A673 (cell line): ENCODE results near the gene BTRC. TPM values are rescaled to one million over a fixed set of nuclear protein-coding genes. Genes with fewer than 3 reads are reported as not detected.
"Not testable (repeated sequence)": the region's sequence is repeated elsewhere in the genome, so short reads cannot be mapped to it uniquely, and the experiment has no call there.

Experiments used
- BruUV-seq: library from RNA; stranded (reverse); fragments of 400-500 nt; replicated peaks from 2 replicates; lab custom pipeline; 2021; lab: Mats Ljungman, UMichigan
- CTCF ChIA-PET: fragments of 300-600 bp; sonication (Branson Sonifier 250); formaldehyde crosslinking; loops from one replicate; lab custom pipeline; 2022; ENCODE audit warnings: antibody characterized with exemption; lab: Charles Lee
- POLR2A ChIA-PET: fragments of 300-600 bp; sonication (Branson Sonifier 250); formaldehyde crosslinking; loops from one replicate; lab custom pipeline; 2022; ENCODE audit warnings: antibody characterized with exemption; ENCODE audit not compliant: low non-redundant PET; lab: Charles Lee
- DNase-seq: peaks from one replicate; pipeline ENCODE4 v3.0.0-alpha.2; 2015; ENCODE audit warnings: low spot score
- H3K27ac ChIP-seq: fragments of 200-600 bp; sonication (generic); 2 replicates; pipeline ENCODE4 v1.5.1; 2016; ENCODE audit warnings: mixed run types, low read depth, mild to moderate bottlenecking, mixed read lengths, antibody characterized with exemption, low read length; ENCODE audit not compliant: poor library complexity, severe bottlenecking
- H3K27me3 ChIP-seq: fragments of 200-600 bp; sonication (generic); replicated peaks from 2 replicates; pipeline ENCODE4 v1.6.1; 2017; ENCODE audit warnings: mixed run types, low read depth, mild to moderate bottlenecking, mixed read lengths, antibody characterized with exemption, low read length; ENCODE audit not compliant: insufficient read depth, poor library complexity
- H3K36me3 ChIP-seq: fragments of 200-600 bp; sonication (generic); 2 replicates; pipeline ENCODE4 v1.6.1; 2016; ENCODE audit warnings: mixed run types, mild to moderate bottlenecking, mixed read lengths, antibody characterized with exemption, low read length; ENCODE audit not compliant: insufficient read depth, poor library complexity, severe bottlenecking
- H3K4me1 ChIP-seq: fragments of 200-600 bp; sonication (generic); 2 replicates; pipeline ENCODE4 v1.6.1; 2017; ENCODE audit warnings: mixed run types, mild to moderate bottlenecking, mixed read lengths, antibody characterized with exemption, low read length; ENCODE audit not compliant: insufficient read depth, poor library complexity, severe bottlenecking
- H3K4me3 ChIP-seq: fragments of 200-600 bp; sonication (generic); 2 replicates; pipeline ENCODE4 v1.5.1; 2016; ENCODE audit warnings: low read depth, mixed run types, mild to moderate bottlenecking, mixed read lengths, low read length; ENCODE audit not compliant: poor library complexity, severe bottlenecking
- H3K9me3 ChIP-seq: fragments of 200-600 bp; sonication (generic); 2 replicates; pipeline ENCODE4 v1.6.1; 2016; ENCODE audit warnings: mixed run types, low read depth, mild to moderate bottlenecking, mixed read lengths, antibody characterized with exemption, low read length; ENCODE audit not compliant: poor library complexity, severe bottlenecking
- CTCF ChIP-seq: fragments of 300-800, 200-600 bp; sonication (generic); conservative IDR thresholded peaks from 2 replicates; pipeline ENCODE4 v1.5.1; 2017; ENCODE audit warnings: low read depth, mild to moderate bottlenecking, antibody characterized with exemption, low read length, moderate library complexity, mixed read lengths
- EZH2 ChIP-seq: fragments of 200-600 bp; sonication (generic); IDR thresholded peaks from 2 replicates; pipeline ENCODE4 v1.6.1; 2017; ENCODE audit warnings: borderline replicate concordance, low read depth, mild to moderate bottlenecking, mixed read lengths, antibody characterized with exemption, low read length; ENCODE audit not compliant: poor library complexity, severe bottlenecking
- intact Hi-C: fragments of 100-400 bp; cut with micrococcal nuclease; formaldehyde crosslinking; loops from one replicate; pipeline ENCODE4 v1.10.0; 2022; ENCODE audit not compliant: unreplicated experiment
- total RNA-seq: library from RNA; stranded (reverse); gene quantifications from 2 replicates; pipeline ENCODE4 v1.2.3, GENCODE V29; 2021

BTRC gene
- total RNA-seq, 1 experiment from 2014 or later: 22.6 TPM

- ChIA-PET CTCF (interaction anchor here (0.9 kb wide), 1 partner anchor 22 kb away, joined by 6 read pairs; no protein-coding TSS in a partner anchor), POLR2A (no interaction called here)
- Histone ChIP-seq H3K9me3 (no peaks in the 10 kb centered on the region), H3K27me3 (no peaks in the 10 kb centered on the region), H3K36me3 (no peaks in the 10 kb centered on the region), H3K4me1 (peaks cover 17% of the 10 kb centered on the region), H3K27ac (no peak overlapping the region), H3K4me3 (no peak overlapping the region)
- DNase-seq: peak; percentile 73
- TF ChIP-seq CTCF: no peak
- TF ChIP-seq EZH2: no peak
- intact Hi-C loops: no loop called here
- no TSS peak for BruUV-seq
These were observed 23.2 kb upstream of the BTRC start for GRCh38 chr10:101330631-101331225.

DNA sequence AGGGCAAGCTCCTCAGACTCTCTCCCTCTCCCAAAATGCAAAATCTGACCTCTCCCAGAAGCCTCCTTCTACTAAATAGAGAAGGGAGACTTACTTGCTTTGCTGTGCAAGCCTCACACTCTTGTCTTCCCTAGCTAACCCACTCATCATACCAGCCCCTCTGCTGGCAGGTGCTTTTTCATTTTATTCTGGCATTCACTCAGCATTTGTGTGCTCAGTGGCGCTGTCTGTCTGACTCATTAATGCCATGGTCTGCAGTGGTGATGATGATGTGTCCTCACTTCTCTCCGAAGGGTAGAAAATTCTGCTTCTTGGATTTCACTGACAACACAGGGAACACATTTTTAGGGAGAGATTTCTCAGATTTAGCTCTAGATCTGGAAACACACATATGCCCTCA, 22.0 kb upstream of the BTRC start:
- no peaks in the 10 kb centered on the region for H3K9me3 ChIP-seq
- DNase-seq: no peak
- intact Hi-C loops: no loop called here
- H3K4me1 ChIP-seq: peaks cover 17% of the 10 kb centered on the region
- no peak overlapping the region for H3K4me3 ChIP-seq
- TF ChIP-seq EZH2 (no peak), CTCF (no peak)
- no peaks in the 10 kb centered on the region for H3K27me3 ChIP-seq
- H3K36me3 ChIP-seq: no peaks in the 10 kb centered on the region
- H3K27ac ChIP-seq: no peak overlapping the region
- ChIA-PET POLR2A (no interaction called here), CTCF (no interaction called here)
- no TSS peak for BruUV-seq

- H3K27me3 ChIP-seq, H3K9me3 ChIP-seq, H3K4me3 ChIP-seq, DNase-seq, intact Hi-C loops, BruUV-seq, H3K36me3 ChIP-seq, CTCF ChIA-PET, POLR2A ChIA-PET, H3K27ac ChIP-seq: not testable (repeated sequence)
- peaks cover 17% of the 10 kb centered on the region for H3K4me1 ChIP-seq
These were observed 19.7 kb upstream of the BTRC start for GRCh38 chr10:101334259-101334658.

GRCh38 chr10:101336382-101336781, 17.6 kb upstream of the BTRC start:
- no peak for DNase-seq
- CTCF ChIA-PET: no interaction called here
- peaks cover 6% of the 10 kb centered on the region for H3K4me1 ChIP-seq
- no peaks in the 10 kb centered on the region for H3K9me3 ChIP-seq
- POLR2A ChIA-PET: no interaction called here
- intact Hi-C loops: no loop called here
- TF ChIP-seq EZH2 (no peak), CTCF (no peak)
- no peaks in the 10 kb centered on the region for H3K36me3 ChIP-seq
- H3K4me3 ChIP-seq: no peak overlapping the region
- no TSS peak for BruUV-seq
- H3K27ac ChIP-seq: no peak overlapping the region
- no peaks in the 10 kb centered on the region for H3K27me3 ChIP-seq
